Measurements from ENCODE around the gene HHAT.

DNA sequence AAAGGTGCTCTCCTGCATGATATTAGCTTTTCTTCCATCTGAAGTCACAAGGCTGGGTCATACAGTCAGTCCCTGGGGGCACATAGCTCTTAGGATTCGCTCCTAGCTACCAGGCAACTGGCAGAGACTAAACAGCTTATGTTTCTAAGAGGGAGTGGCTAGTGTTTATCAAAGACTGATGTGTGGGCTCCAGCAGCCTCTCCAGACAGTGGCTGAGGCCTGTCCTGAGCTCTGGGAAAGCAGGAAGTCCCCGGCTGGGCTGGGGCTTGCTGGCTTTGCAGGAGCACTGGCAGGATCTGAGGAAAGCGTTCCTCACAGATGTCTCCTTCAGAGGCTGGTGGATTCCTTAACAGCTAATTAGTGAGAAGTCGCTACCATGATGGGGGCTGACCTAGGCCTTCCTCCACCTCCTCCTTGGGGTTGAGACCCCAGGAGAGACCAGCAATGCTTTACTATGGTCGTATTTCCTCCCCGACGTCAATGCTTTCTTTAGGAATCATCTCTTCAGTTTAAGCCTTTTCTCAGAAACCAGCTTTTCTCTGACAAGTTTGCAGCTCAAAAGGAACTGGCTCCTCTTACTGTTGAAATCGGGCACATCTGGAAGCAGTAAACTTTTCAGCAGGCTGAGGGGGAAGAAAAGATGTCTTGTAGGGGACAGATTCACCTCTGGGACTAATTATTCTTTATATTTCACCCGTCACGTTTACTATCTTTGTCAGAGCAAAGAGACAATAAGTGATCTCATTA, 33.5 kb upstream of the HHAT start:
- no peak for TF ChIP-seq CTCF (optimal IDR thresholded peaks at IDR 0.05 in 1 of 3, IDR thresholded peaks at IDR 0.05 in 1 of 3, conservative IDR thresholded peaks at IDR 0.05 in 1 of 3; ENCODE audit: extremely low read depth in 1 of 3, insufficient read depth in 2 of 3, low read length in 3 of 3)
- no peak for TF ChIP-seq EZH2 (IDR thresholded peaks at IDR 0.05; ENCODE audit: low read length)
